ENCODE data around the gene ANKRD33B. TPM values are rescaled to one million over a fixed set of nuclear protein-coding genes. Genes with fewer than 3 reads are reported as not detected.

Gene ANKRD33B
- total and polyA plus RNA-seq, 2 of the 13 experiments (the other 11 are each of a cell fraction or from before 2014, with no cell fraction given) = 0.02 TPM; not detected in 1

DNA sequence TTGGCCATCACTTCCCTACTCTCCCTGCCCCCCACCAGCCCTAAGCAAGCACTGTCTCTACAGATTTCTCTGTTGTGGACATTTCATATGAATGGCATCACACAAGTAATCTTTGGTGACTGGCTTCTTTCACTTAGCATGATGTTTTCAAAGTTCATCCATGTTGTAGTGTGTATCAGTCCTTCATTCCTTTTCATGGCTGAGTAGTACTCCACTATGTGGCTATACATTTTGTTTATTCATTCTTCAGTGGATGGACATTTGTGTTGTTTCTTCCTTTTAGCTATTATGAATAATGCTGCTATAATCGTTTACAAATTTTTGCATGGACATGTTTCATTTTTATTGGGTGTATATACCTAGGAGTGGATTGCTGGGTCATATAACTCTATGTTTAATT is 113.1 kb downstream of the ANKRD33B start:
- ChIA-PET CTCF (ENCODE audit: low intra/inter-chr PET ratio, low total read pairs) (no interaction called here), POLR2A (no interaction called here)
- in situ Hi-C loops (cut with HindIII; ENCODE audit: extremely low pct_ligation_motif_present, low pct_unique_long_range_greater_than_20kb) = no loop called here
- Histone ChIP-seq H3K9ac (ENCODE audit: insufficient read depth, low read depth, low read length) (no peak overlapping the region), H3K27me3 (ENCODE audit: control insufficient read depth in 1 of 2, insufficient read depth in 2 of 2, low read length in 2 of 2) (no peaks in the 10 kb centered on the region), H3K4me2 (ENCODE audit: low read depth, low read length) (no peak overlapping the region), H3K9me3 (ENCODE audit: low read length) (no peaks in the 10 kb centered on the region), H2AFZ (ENCODE audit: low read length) (no peak overlapping the region), H3K4me3 (replicated peaks in 1 of 3; ENCODE audit: insufficient read depth in 1 of 3, low read depth in 2 of 3, low read length in 3 of 3) (no peak overlapping the region), H3K27ac (ENCODE audit: extremely low read length, insufficient read depth, low read length) (no peak overlapping the region), H3K79me2 (ENCODE audit: insufficient read depth, low read length) (no peaks in the 10 kb centered on the region), H3K4me1 (ENCODE audit: insufficient read depth, low read length) (peaks cover 2% of the 10 kb centered on the region), H3K36me3 (replicated peaks in 1 of 2; ENCODE audit: control insufficient read depth in 1 of 2, insufficient read depth in 2 of 2, low read length in 2 of 2) (peaks cover 20 to 25% of the 10 kb centered on the region in 2 experiments), H4K20me1 (ENCODE audit: insufficient read depth, low read length) (no peaks in the 10 kb centered on the region)
- DNase-seq (ENCODE audit: low spot score) (no peak), ATAC-seq (no peak), FAIRE-seq (no peak)
- intact Hi-C loops (cut with micrococcal nuclease; ENCODE audit: unreplicated experiment) = no loop called here
- no TSS peak for BruUV-seq (replicated peaks)
- WGBS (ENCODE audit: low lambda C conversion rate) = 89% methylated on average over 1 of the region's 1 CpG
- TF ChIP-seq, protein P1, sequence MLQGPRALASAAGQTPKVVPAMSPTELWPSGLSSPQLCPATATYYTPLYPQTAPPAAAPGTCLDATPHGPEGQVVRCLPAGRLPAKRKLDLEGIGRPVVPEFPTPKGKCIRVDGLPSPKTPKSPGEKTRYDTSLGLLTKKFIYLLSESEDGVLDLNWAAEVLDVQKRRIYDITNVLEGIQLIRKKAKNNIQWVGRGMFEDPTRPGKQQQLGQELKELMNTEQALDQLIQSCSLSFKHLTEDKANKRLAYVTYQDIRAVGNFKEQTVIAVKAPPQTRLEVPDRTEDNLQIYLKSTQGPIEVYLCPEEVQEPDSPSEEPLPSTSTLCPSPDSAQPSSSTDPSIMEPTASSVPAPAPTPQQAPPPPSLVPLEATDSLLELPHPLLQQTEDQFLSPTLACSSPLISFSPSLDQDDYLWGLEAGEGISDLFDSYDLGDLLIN (CRISPR knock-in tag; IDR thresholded peaks at IDR 0.05; ENCODE audit: borderline replicate concordance) = no peak
- TF ChIP-seq, protein P2, sequence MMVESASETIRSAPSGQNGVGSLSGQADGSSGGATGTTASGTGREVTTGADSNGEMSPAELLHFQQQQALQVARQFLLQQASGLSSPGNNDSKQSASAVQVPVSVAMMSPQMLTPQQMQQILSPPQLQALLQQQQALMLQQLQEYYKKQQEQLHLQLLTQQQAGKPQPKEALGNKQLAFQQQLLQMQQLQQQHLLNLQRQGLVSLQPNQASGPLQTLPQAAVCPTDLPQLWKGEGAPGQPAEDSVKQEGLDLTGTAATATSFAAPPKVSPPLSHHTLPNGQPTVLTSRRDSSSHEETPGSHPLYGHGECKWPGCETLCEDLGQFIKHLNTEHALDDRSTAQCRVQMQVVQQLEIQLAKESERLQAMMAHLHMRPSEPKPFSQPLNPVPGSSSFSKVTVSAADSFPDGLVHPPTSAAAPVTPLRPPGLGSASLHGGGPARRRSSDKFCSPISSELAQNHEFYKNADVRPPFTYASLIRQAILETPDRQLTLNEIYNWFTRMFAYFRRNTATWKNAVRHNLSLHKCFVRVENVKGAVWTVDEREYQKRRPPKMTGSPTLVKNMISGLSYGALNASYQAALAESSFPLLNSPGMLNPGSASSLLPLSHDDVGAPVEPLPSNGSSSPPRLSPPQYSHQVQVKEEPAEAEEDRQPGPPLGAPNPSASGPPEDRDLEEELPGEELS (CRISPR knock-in tag; IDR thresholded peaks at IDR 0.05) = no peak
- TF ChIP-seq CBX2 (IDR thresholded peaks at IDR 0.05; ENCODE audit: low read depth, low read length) (no peak), CBX2 (CRISPR knock-in tag; IDR thresholded peaks at IDR 0.05; ENCODE audit: low read depth) (no peak), ZNF232 (CRISPR knock-in tag; IDR thresholded peaks at IDR 0.05; ENCODE audit: borderline replicate concordance) (no peak), ZNF891 (CRISPR knock-in tag; IDR thresholded peaks at IDR 0.05) (no peak), ZNF367 (CRISPR knock-in tag; IDR thresholded peaks at IDR 0.05; ENCODE audit: borderline replicate concordance) (no peak), MTA3 (CRISPR knock-in tag; IDR thresholded peaks at IDR 0.05) (no peak), NR1H2 (CRISPR knock-in tag; IDR thresholded peaks at IDR 0.05; ENCODE audit: borderline replicate concordance, low read depth) (no peak), ZNF383 (CRISPR knock-in tag; IDR thresholded peaks at IDR 0.05; ENCODE audit: borderline replicate concordance) (no peak), IRF2 (CRISPR knock-in tag; IDR thresholded peaks at IDR 0.05) (no peak), ZNF281 (CRISPR knock-in tag; IDR thresholded peaks at IDR 0.05; ENCODE audit: borderline replicate concordance) (no peak), SMARCC2 (IDR thresholded peaks at IDR 0.05) (no peak), TCF12 (IDR thresholded peaks at IDR 0.05) (no peak), TCF12 (CRISPR knock-in tag; IDR thresholded peaks at IDR 0.05) (no peak), PTBP1 (IDR thresholded peaks at IDR 0.05; ENCODE audit: low read depth, low read length, poor library complexity, severe bottlenecking) (no peak), NFIC (IDR thresholded peaks at IDR 0.05; ENCODE audit: low read length) (no peak), ATF6 (CRISPR knock-in tag; conservative IDR thresholded peaks at IDR 0.05) (no peak)
- TF ChIP-seq, protein P3, sequence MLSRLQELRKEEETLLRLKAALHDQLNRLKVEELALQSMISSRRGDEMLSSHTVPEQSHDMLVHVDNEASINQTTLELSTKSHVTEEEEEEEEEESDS (CRISPR knock-in tag; IDR thresholded peaks at IDR 0.05; ENCODE audit: borderline replicate concordance) = no peak
